Measurements from ENCODE around the gene ST3GAL2.

Gene ST3GAL2

GRCh38 chr16:70428178-70428998 lies 10.5 kb downstream of the ST3GAL2 start:
- peaks cover 50% of the 10 kb centered on the region for H3K4me1 ChIP-seq (ENCODE audit: low read length)
- peaks cover 41% of the 10 kb centered on the region for H3F3A ChIP-seq (ENCODE audit: insufficient read depth, low read length)
- peak overlapping the region; percentile 72 for H3K4me2 ChIP-seq (ENCODE audit: low read depth, low read length)
- H3K36me3 ChIP-seq (replicated peaks; ENCODE audit: insufficient read depth, low read length) = no peaks in the 10 kb centered on the region
- H3K9me2 ChIP-seq (replicated peaks; ENCODE audit: insufficient read depth, low read length) = no peaks in the 10 kb centered on the region
- H3K9me3 ChIP-seq (replicated peaks; ENCODE audit: insufficient read depth, low read length) = no peaks in the 10 kb centered on the region
- TF ChIP-seq, protein P1, sequence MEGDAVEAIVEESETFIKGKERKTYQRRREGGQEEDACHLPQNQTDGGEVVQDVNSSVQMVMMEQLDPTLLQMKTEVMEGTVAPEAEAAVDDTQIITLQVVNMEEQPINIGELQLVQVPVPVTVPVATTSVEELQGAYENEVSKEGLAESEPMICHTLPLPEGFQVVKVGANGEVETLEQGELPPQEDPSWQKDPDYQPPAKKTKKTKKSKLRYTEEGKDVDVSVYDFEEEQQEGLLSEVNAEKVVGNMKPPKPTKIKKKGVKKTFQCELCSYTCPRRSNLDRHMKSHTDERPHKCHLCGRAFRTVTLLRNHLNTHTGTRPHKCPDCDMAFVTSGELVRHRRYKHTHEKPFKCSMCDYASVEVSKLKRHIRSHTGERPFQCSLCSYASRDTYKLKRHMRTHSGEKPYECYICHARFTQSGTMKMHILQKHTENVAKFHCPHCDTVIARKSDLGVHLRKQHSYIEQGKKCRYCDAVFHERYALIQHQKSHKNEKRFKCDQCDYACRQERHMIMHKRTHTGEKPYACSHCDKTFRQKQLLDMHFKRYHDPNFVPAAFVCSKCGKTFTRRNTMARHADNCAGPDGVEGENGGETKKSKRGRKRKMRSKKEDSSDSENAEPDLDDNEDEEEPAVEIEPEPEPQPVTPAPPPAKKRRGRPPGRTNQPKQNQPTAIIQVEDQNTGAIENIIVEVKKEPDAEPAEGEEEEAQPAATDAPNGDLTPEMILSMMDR (IDR thresholded peaks at IDR 0.05; ENCODE audit: low read length) = no peak
- no peak for TF ChIP-seq EZH2phosphoT487 (IDR thresholded peaks at IDR 0.05; ENCODE audit: low read length)
- TF ChIP-seq EZH2 (optimal IDR thresholded peaks at IDR 0.05; ENCODE audit: low read depth, low read length) = no peak
- peak overlapping the region; percentile 57 for H3K9ac ChIP-seq (ENCODE audit: low read length)
- H3K27me3 ChIP-seq (replicated peaks; ENCODE audit: insufficient read depth, low read length) = no peaks in the 10 kb centered on the region
- peak; percentile 92 for DNase-seq
- H3K79me2 ChIP-seq (ENCODE audit: low read length) = peaks cover 27% of the 10 kb centered on the region
- H3K27ac ChIP-seq (ENCODE audit: low read length) = peak overlapping the region; percentile 88
- peak overlapping the region; percentile 9 for H3K4me3 ChIP-seq (ENCODE audit: low read length)
- peak overlapping the region; percentile 36 for H2AFZ ChIP-seq (ENCODE audit: low read length)
- no peaks in the 10 kb centered on the region for H4K20me1 ChIP-seq (ENCODE audit: insufficient read depth, low read length)

DNA sequence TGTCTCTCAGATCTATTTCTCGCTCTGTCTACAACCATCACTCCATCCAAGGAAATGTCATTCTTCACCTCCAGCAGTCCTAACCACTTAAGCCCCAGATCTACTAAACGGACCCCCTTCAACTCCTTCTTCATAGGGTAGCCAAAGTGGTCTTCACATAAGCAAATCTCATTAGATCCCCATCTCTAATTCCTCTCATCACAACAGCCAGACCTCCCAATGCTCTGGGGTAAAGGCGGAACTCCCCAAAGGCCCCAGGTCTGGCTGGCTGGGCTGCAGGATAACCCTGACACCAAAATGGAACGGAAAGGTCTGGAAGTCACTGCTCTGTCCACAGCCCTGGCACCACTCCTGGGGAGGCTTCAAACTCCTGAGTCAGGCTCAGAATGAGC lies 11.1 kb downstream of the ST3GAL2 start:
- Histone ChIP-seq H3K9ac (ENCODE audit: low read length) (peak overlapping the region; percentile 57), H2AFZ (ENCODE audit: low read length) (peak overlapping the region; percentile 36; the same call in 1 of the 2 replicates), H3K9me3 (replicated peaks; ENCODE audit: insufficient read depth, low read length) (no peaks in the 10 kb centered on the region), H3K27me3 (replicated peaks; ENCODE audit: insufficient read depth, low read length) (no peaks in the 10 kb centered on the region), H3K9me2 (replicated peaks; ENCODE audit: insufficient read depth, low read length) (no peaks in the 10 kb centered on the region), H3K27ac (ENCODE audit: low read length) (peak overlapping the region; percentile 88), H4K20me1 (ENCODE audit: insufficient read depth, low read length) (no peaks in the 10 kb centered on the region), H3K36me3 (replicated peaks; ENCODE audit: insufficient read depth, low read length) (no peaks in the 10 kb centered on the region), H3K4me3 (ENCODE audit: low read length) (peak overlapping the region; percentile 9; the same call in 1 of the 2 replicates), H3F3A (ENCODE audit: insufficient read depth, low read length) (peaks cover 35% of the 10 kb centered on the region), H3K79me2 (ENCODE audit: low read length) (peaks cover 23% of the 10 kb centered on the region), H3K4me2 (ENCODE audit: low read depth, low read length) (peak overlapping the region; percentile 72), H3K4me1 (ENCODE audit: low read length) (peaks cover 44% of the 10 kb centered on the region)
- no peak for DNase-seq
- TF ChIP-seq EZH2phosphoT487 (IDR thresholded peaks at IDR 0.05; ENCODE audit: low read length) (no peak), EZH2 (optimal IDR thresholded peaks at IDR 0.05; ENCODE audit: low read depth, low read length) (no peak)
- TF ChIP-seq, protein P1 (IDR thresholded peaks at IDR 0.05; ENCODE audit: low read length) = no peak

- Histone ChIP-seq H3K36me3 (replicated peaks; ENCODE audit: insufficient read depth, low read length) (no peaks in the 10 kb centered on the region), H3K4me1 (ENCODE audit: low read length) (peaks cover 12% of the 10 kb centered on the region), H3F3A (ENCODE audit: insufficient read depth, low read length) (no peaks in the 10 kb centered on the region), H3K79me2 (ENCODE audit: low read length) (peaks cover 25% of the 10 kb centered on the region), H3K4me3 (ENCODE audit: low read length) (no peak overlapping the region), H3K9me2 (replicated peaks; ENCODE audit: insufficient read depth, low read length) (no peaks in the 10 kb centered on the region), H3K9ac (ENCODE audit: low read length) (no peak overlapping the region), H2AFZ (ENCODE audit: low read length) (no peak overlapping the region), H3K27ac (ENCODE audit: low read length) (no peak overlapping the region), H4K20me1 (ENCODE audit: insufficient read depth, low read length) (no peaks in the 10 kb centered on the region), H3K4me2 (ENCODE audit: low read depth, low read length) (no peak overlapping the region), H3K9me3 (replicated peaks; ENCODE audit: insufficient read depth, low read length) (no peaks in the 10 kb centered on the region), H3K27me3 (replicated peaks; ENCODE audit: insufficient read depth, low read length) (no peaks in the 10 kb centered on the region)
- TF ChIP-seq, protein P1 (IDR thresholded peaks at IDR 0.05; ENCODE audit: low read length) = no peak
- TF ChIP-seq EZH2 (optimal IDR thresholded peaks at IDR 0.05; ENCODE audit: low read depth, low read length) (no peak), EZH2phosphoT487 (IDR thresholded peaks at IDR 0.05; ENCODE audit: low read length) (no peak)
- DNase-seq = no peak
Observed at GRCh38 chr16:70422543-70422942, 16.4 kb downstream of the ST3GAL2 start.

All from MM.1S (cell line).